ENCODE results near the gene LTF. TPM values are rescaled to one million over a fixed set of nuclear protein-coding genes. Genes with fewer than 3 reads are reported as not detected.
"Not testable (repeated sequence)": the region's sequence is repeated elsewhere in the genome, so short reads cannot be mapped to it uniquely, and the experiment has no call there.

The LTF gene
- total and polyA plus RNA-seq, 4 donors = 0.13 to 5.5 (median 1.9) TPM

DNA sequence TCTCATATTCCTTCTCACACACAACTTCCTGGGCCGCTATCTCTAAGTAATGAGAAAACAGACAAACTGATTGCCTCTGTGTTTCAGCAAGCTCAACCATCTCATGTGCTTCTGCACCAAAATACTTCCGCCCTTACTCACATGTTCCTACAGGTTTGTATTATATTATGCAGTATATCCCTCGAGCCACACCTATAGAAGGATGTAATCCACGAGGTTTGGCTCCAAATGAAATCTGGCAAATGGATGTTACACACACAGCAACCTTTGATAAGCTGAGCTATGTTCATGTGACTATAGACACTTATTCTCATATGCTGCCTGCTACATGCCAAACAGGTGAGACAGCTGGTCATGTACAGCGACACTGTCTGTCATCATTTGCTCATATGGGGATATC, 35.0 kb downstream of the LTF start:
- no peaks in the 10 kb centered on the region for H3K27me3 ChIP-seq (ENCODE audit: control insufficient read depth in 1 of 2, insufficient read depth in 2 of 2, low read length in 1 of 2)
- WGBS, 2 donors = 79 to 93% methylated on average over 5 of the region's 5 CpGs
- no peaks in the 10 kb centered on the region for H3K4me1 ChIP-seq (ENCODE audit: control insufficient read depth in 1 of 2, insufficient read depth in 2 of 2, low read length in 2 of 2)
- H3K9me3 ChIP-seq (ENCODE audit: control insufficient read depth, low read length) = no peaks in the 10 kb centered on the region
- intact Hi-C loops (cut with DNase I) = no loop called here
- H3K36me3 ChIP-seq (ENCODE audit: control insufficient read depth in 1 of 2, insufficient read depth in 2 of 2, low read length in 1 of 2) = no peaks in the 10 kb centered on the region
- DNase-seq = no peak
- H3K4me3 ChIP-seq (ENCODE audit: low read length in 2 of 2) = no peak overlapping the region
- ATAC-seq (ENCODE audit: low FRiP score) = no peak
- H3K27ac ChIP-seq (ENCODE audit: low read depth in 1 of 2, low read length in 2 of 2) = no peak overlapping the region

DNA sequence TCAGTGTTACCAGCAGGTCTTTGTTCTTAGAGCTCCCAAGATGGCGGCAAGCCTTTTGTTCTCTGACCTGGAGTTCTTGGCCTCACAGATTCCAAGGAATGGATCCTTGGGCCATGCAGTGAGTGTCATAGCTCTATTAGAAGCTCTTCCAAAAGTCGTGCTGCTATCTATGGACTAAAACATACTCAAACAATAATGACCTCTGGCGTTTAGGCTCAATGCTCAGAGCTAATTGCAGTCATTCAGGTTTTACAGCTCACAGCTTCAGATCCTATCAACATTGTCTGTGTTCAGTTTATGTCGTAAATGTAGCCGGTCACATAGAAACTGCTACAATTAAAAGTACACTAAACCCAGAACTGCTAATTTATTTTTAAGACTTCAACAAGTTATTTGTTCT, 35.5 kb downstream of the LTF start:
- no peak for ATAC-seq (ENCODE audit: low FRiP score)
- intact Hi-C loops (cut with DNase I) = no loop called here
- 86 to 88% methylated on average over 5 of the region's 5 CpGs for WGBS, 2 donors
- no peaks in the 10 kb centered on the region for H3K36me3 ChIP-seq (ENCODE audit: control insufficient read depth in 1 of 2, insufficient read depth in 2 of 2, low read length in 1 of 2)
- H3K4me1 ChIP-seq (ENCODE audit: control insufficient read depth in 1 of 2, insufficient read depth in 2 of 2, low read length in 2 of 2) = no peaks in the 10 kb centered on the region
- H3K9me3 ChIP-seq (ENCODE audit: control insufficient read depth, low read length) = no peaks in the 10 kb centered on the region
- no peaks in the 10 kb centered on the region for H3K27me3 ChIP-seq (ENCODE audit: control insufficient read depth in 1 of 2, insufficient read depth in 2 of 2, low read length in 1 of 2)
- no peak overlapping the region for H3K4me3 ChIP-seq (ENCODE audit: low read length in 2 of 2)
- DNase-seq = no peak
- H3K27ac ChIP-seq (ENCODE audit: low read depth in 1 of 2, low read length in 2 of 2) = no peak overlapping the region

DNA sequence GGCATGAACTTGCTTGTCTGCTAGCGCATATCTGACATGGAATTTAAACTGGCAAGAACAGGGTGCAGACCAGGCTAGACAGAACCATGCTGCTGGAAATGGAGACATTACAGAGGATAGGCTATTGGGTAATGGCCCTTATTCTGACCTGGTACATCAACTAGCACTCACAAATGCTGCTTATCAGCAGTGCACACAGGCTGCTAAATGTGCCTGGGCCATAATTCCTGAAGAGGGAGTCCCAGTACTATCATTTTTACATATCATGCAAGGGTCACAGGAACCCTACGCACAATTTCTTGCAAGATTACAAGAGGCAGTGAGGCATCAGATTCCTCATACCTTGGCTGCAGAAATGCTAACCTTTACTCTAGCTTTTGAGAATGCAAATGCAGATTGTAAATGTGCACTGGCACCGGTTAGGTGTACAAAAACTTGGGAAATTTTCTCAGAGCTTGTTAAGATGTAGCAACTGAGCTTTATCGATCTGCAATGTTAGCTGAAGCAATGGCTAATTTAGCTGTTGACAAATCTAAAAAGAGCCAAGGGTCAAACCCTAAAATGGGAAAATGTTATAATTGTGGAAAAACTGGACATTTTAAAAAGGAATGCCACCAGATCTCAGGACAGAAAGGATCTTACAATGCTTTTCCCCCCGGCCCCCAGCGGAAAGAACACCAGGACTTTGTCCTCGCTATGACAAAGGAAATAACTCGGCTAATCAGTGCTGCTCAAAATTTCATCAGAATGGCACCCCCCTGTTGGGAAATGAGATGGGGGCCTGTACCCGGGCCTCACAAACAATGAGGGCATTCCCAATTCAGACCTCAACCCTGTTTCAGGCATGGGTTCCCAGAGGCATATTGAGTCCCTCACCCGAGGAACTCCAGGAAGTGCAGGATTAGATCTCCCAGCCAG, 36.5 kb downstream of the LTF start:
- H3K4me3 ChIP-seq (ENCODE audit: low read length in 2 of 2) = no peak overlapping the region
- H3K36me3 ChIP-seq (ENCODE audit: control insufficient read depth in 1 of 2, insufficient read depth in 2 of 2, low read length in 1 of 2) = no peaks in the 10 kb centered on the region
- H3K9me3 ChIP-seq (ENCODE audit: control insufficient read depth, low read length) = no peaks in the 10 kb centered on the region
- no peaks in the 10 kb centered on the region for H3K4me1 ChIP-seq (ENCODE audit: control insufficient read depth in 1 of 2, insufficient read depth in 2 of 2, low read length in 2 of 2)
- no peak overlapping the region for H3K27ac ChIP-seq (ENCODE audit: low read depth in 1 of 2, low read length in 2 of 2)
- no peaks in the 10 kb centered on the region for H3K27me3 ChIP-seq (ENCODE audit: control insufficient read depth in 1 of 2, insufficient read depth in 2 of 2, low read length in 1 of 2)
- intact Hi-C loops (cut with DNase I) = no loop called here
- 80 to 81% methylated on average over 10 of the region's 10 CpGs for WGBS, 2 donors
- no peak for DNase-seq
- no peak for ATAC-seq (ENCODE audit: low FRiP score)

DNA sequence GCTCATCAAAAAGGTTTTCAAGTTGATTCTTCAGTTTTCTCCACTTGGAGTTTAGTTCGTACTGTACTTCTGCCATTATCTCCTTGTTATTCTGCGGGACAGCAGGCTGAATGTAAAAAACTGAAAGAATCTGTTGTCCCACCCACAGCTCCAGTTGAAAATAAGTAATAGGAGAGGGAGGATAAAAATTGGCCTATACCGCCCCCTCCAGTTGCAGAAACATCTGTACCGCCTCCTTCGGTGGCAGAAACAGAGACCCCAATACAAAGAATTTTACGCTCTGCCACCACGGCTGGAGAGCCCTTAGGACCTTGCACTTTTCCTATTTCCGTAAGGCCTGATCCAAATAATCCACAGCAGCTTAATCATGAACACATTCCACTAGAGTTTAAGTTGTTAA, 37.3 kb downstream of the LTF start:
- H3K36me3 ChIP-seq (ENCODE audit: control insufficient read depth in 1 of 2, insufficient read depth in 2 of 2, low read length in 1 of 2); H3K27me3 ChIP-seq (ENCODE audit: control insufficient read depth in 1 of 2, insufficient read depth in 2 of 2, low read length in 1 of 2); DNase-seq; H3K9me3 ChIP-seq (ENCODE audit: control insufficient read depth, low read length); H3K4me3 ChIP-seq (ENCODE audit: low read length in 2 of 2); H3K27ac ChIP-seq (ENCODE audit: low read depth in 1 of 2, low read length in 2 of 2); intact Hi-C loops (cut with DNase I); ATAC-seq (ENCODE audit: low FRiP score); H3K4me1 ChIP-seq (ENCODE audit: control insufficient read depth in 1 of 2, insufficient read depth in 2 of 2, low read length in 2 of 2): not testable (repeated sequence)
- 44 to 58% methylated on average over 8 of the region's 8 CpGs for WGBS, 2 donors

DNA sequence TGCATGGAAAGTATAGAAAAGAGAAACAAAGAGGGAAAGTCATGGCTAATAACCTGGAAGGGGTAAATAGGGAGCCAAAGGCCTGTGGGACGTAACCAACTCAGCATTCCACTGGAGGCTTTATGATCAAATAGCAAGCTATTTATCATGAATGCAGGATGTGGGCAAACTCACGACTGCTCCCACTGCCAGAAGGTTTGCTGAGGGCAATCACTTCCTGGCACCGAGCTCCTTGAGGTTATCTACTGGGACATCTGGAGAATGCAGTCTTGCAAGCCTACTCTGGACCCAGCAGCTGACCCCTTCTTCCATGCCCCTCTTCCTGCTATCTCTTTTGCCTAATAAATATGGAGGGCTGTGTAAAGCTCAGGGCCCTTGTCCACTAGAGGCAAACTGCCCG, 38.2 kb downstream of the LTF start:
- intact Hi-C loops (cut with DNase I); H3K9me3 ChIP-seq (ENCODE audit: control insufficient read depth, low read length); H3K4me1 ChIP-seq (ENCODE audit: control insufficient read depth in 1 of 2, insufficient read depth in 2 of 2, low read length in 2 of 2); H3K27me3 ChIP-seq (ENCODE audit: control insufficient read depth in 1 of 2, insufficient read depth in 2 of 2, low read length in 1 of 2); H3K4me3 ChIP-seq (ENCODE audit: low read length in 2 of 2); H3K27ac ChIP-seq (ENCODE audit: low read depth in 1 of 2, low read length in 2 of 2); H3K36me3 ChIP-seq (ENCODE audit: control insufficient read depth in 1 of 2, insufficient read depth in 2 of 2, low read length in 1 of 2); ATAC-seq (ENCODE audit: low FRiP score); DNase-seq: not testable (repeated sequence)
- WGBS, 2 donors = 68 to 78% methylated on average over 4 of the region's 4 CpGs

DNA sequence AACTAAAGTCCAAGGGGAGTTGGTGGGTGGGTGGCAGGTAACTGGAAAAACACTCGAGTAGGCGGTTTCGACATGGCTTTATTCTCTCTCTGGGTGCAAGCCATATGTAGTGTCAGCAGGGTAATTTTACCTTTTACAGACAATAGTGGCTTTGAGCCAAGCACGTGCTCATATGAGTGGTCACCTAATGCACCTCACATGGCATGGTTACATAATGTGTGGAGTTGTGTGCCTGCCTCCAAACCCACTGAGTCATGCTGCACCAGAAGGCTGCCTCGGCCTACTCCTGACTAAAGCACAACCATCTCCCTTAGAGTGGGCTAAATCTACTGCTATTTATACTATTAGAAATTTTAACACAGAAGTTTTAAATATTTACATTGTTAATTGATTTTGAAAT, 41.1 kb downstream of the LTF start:
- no peak for ATAC-seq (ENCODE audit: low FRiP score)
- no peaks in the 10 kb centered on the region for H3K36me3 ChIP-seq (ENCODE audit: control insufficient read depth in 1 of 2, insufficient read depth in 2 of 2, low read length in 1 of 2)
- no peaks in the 10 kb centered on the region for H3K27me3 ChIP-seq (ENCODE audit: control insufficient read depth in 1 of 2, insufficient read depth in 2 of 2, low read length in 1 of 2)
- DNase-seq = no peak
- H3K27ac ChIP-seq (ENCODE audit: low read depth in 1 of 2, low read length in 2 of 2) = no peak overlapping the region
- no peak overlapping the region for H3K4me3 ChIP-seq (ENCODE audit: low read length in 2 of 2)
- WGBS, 2 donors = 92 to 94% methylated on average over 5 of the region's 5 CpGs
- intact Hi-C loops (cut with DNase I) = no loop called here
- H3K9me3 ChIP-seq (ENCODE audit: control insufficient read depth, low read length) = no peaks in the 10 kb centered on the region
- no peaks in the 10 kb centered on the region for H3K4me1 ChIP-seq (ENCODE audit: control insufficient read depth in 1 of 2, insufficient read depth in 2 of 2, low read length in 2 of 2)

DNA sequence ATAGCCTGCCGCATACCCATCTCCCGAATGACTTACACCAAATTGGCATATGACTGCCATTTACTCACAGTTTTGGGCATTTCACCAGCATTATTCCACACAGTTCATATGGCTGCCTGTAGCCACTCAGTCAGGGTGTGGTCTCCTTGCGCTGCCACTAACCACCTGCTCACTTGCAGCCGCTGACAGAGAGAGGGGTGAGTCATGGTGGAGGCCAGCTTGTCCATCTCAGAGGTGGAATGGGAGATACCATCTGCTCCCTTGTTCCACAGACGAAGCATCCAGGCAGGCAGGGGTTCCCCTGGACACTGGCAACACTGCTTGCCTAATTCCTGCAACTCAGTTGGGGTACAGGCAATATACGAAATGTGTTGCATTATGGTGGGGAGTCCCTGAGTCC, 42.1 kb downstream of the LTF start:
- 93 to 94% methylated on average over 6 of the region's 6 CpGs for WGBS, 2 donors
- Histone ChIP-seq H3K36me3 (ENCODE audit: control insufficient read depth in 1 of 2, insufficient read depth in 2 of 2, low read length in 1 of 2) (no peaks in the 10 kb centered on the region), H3K4me3 (ENCODE audit: low read length in 2 of 2) (no peak overlapping the region), H3K27ac (ENCODE audit: low read depth in 1 of 2, low read length in 2 of 2) (no peak overlapping the region), H3K9me3 (ENCODE audit: control insufficient read depth, low read length) (no peaks in the 10 kb centered on the region), H3K27me3 (ENCODE audit: control insufficient read depth in 1 of 2, insufficient read depth in 2 of 2, low read length in 1 of 2) (no peaks in the 10 kb centered on the region), H3K4me1 (ENCODE audit: control insufficient read depth in 1 of 2, insufficient read depth in 2 of 2, low read length in 2 of 2) (no peaks in the 10 kb centered on the region)
- intact Hi-C loops (cut with DNase I) = no loop called here
- no peak for DNase-seq
- ATAC-seq (ENCODE audit: low FRiP score) = no peak

DNA sequence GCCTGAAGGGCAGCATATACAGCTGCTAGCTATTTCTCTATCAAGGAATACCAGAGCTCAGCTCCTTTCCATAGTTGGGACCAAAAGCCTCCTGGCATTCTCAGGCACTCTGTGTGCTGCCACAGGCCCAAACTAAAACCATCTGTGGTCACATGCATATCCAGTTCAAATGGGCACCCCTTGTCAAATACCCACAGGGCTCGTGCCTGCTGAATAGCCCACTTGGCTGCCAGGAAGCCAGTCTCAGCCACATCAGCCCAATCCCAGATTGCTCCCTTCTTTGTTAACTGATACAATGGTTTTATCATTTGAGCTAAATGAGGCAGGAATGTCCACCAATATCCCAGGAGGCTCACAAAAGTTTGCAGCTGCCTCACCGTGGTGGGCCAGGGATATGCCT, 43.8 kb downstream of the LTF start:
- Histone ChIP-seq H3K27ac (ENCODE audit: low read depth in 1 of 2, low read length in 2 of 2) (no peak overlapping the region), H3K36me3 (ENCODE audit: control insufficient read depth in 1 of 2, insufficient read depth in 2 of 2, low read length in 1 of 2) (no peaks in the 10 kb centered on the region), H3K27me3 (ENCODE audit: control insufficient read depth in 1 of 2, insufficient read depth in 2 of 2, low read length in 1 of 2) (no peaks in the 10 kb centered on the region), H3K4me1 (ENCODE audit: control insufficient read depth in 1 of 2, insufficient read depth in 2 of 2, low read length in 2 of 2) (no peaks in the 10 kb centered on the region), H3K9me3 (ENCODE audit: control insufficient read depth, low read length) (no peaks in the 10 kb centered on the region), H3K4me3 (ENCODE audit: low read length in 2 of 2) (no peak overlapping the region)
- DNase-seq (no peak), ATAC-seq (ENCODE audit: low FRiP score) (no peak)
- WGBS, 2 donors = 80 to 92% methylated on average over 2 of the region's 2 CpGs
- intact Hi-C loops (cut with DNase I) = no loop called here

DNA sequence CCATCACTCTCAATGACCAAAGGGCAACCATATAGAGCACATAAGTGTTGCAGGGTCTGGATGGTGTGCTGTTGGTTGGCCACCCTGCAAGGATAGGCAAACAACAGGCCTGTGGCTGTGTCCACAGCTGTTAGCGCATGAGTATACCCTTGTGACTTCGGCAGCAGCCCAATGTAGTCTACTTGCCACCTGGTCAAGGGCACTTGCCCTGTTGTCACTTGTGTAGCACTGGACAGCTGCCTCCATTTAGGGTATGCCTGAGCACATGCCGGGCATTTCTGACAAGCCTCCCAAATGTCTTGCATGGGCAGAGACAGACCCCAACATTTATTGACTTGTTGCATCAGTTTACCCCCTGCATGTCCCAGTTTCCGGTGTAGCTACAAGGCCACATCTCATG, 44.9 kb downstream of the LTF start:
- 94 to 96% methylated on average over 4 of the region's 4 CpGs for WGBS, 2 donors
- Histone ChIP-seq H3K36me3 (ENCODE audit: control insufficient read depth in 1 of 2, insufficient read depth in 2 of 2, low read length in 1 of 2) (no peaks in the 10 kb centered on the region), H3K27ac (ENCODE audit: low read depth in 1 of 2, low read length in 2 of 2) (no peak overlapping the region), H3K4me3 (ENCODE audit: low read length in 2 of 2) (no peak overlapping the region), H3K4me1 (ENCODE audit: control insufficient read depth in 1 of 2, insufficient read depth in 2 of 2, low read length in 2 of 2) (no peaks in the 10 kb centered on the region), H3K27me3 (ENCODE audit: control insufficient read depth in 1 of 2, insufficient read depth in 2 of 2, low read length in 1 of 2) (no peaks in the 10 kb centered on the region), H3K9me3 (ENCODE audit: control insufficient read depth, low read length) (no peaks in the 10 kb centered on the region)
- no peak for DNase-seq
- intact Hi-C loops (cut with DNase I) = no loop called here
- ATAC-seq (ENCODE audit: low FRiP score) = no peak

Measured in aorta (tissue), 5 donors.